GM23338 (cell line): ENCODE data around the gene SLIT1. TPM values are rescaled to one million over a fixed set of nuclear protein-coding genes. Genes with fewer than 3 reads are reported as not detected.

ENCODE experiments used
- ATAC-seq: fragments of 200-7000 bp; cut with Tn5 transposase; 3 replicates; pipeline ENCODE4 v1.9.1; 2020
- DNase-seq: peaks from one replicate; pipeline ENCODE4 v3.0.0-alpha.2; 2015; ENCODE audit warnings: low spot score
- H2AFZ ChIP-seq: fragments of 200-600 bp; sonication (generic); 2 replicates; pipeline ENCODE4 v1.8.0; 2016; ENCODE audit warnings: antibody characterized with exemption, mild to moderate bottlenecking, moderate library complexity
- H3F3A ChIP-seq: fragments of 200-600 bp; sonication (generic); replicated peaks from 2 replicates; pipeline ENCODE4 v1.8.0; 2017; ENCODE audit warnings: antibody characterized with exemption, mixed run types, low read depth
- H3K27ac ChIP-seq: fragments of 200-600 bp; sonication (generic); 2 replicates; pipeline ENCODE4 v1.6.1; 2016; ENCODE audit warnings: low read depth
- H3K27me3 ChIP-seq: fragments of 200-600 bp; sonication (generic); 2 replicates; pipeline ENCODE4 v1.8.0; 2016; ENCODE audit warnings: mild to moderate bottlenecking, mixed run types, moderate library complexity; ENCODE audit not compliant: insufficient read depth
- H3K36me3 ChIP-seq: fragments of 200-600 bp; sonication (generic); 2 replicates; pipeline ENCODE4 v1.8.0; 2016; ENCODE audit warnings: mild to moderate bottlenecking; ENCODE audit not compliant: insufficient read depth
- H3K4me1 ChIP-seq: fragments of 200-600 bp; sonication (generic); 2 replicates; pipeline ENCODE4 v1.8.0; 2016; ENCODE audit warnings: mild to moderate bottlenecking, moderate library complexity; ENCODE audit not compliant: insufficient read depth
- H3K4me2 ChIP-seq: fragments of 200-600 bp; sonication (generic); 2 replicates; pipeline ENCODE4 v1.7.1; 2017; ENCODE audit warnings: mixed run types
- H3K4me3 ChIP-seq: fragments of 200-600 bp; sonication (generic); 2 replicates; pipeline ENCODE4 v1.6.1; 2016; ENCODE audit warnings: mixed run types
- H3K79me2 ChIP-seq: fragments of 200-600 bp; sonication (generic); replicated peaks from 2 replicates; pipeline ENCODE4 v1.8.0; 2017; ENCODE audit warnings: mild to moderate bottlenecking; ENCODE audit not compliant: insufficient read depth
- H3K9me2 ChIP-seq: fragments of 200-600 bp; sonication (generic); 2 replicates; pipeline ENCODE4 v1.8.0; 2017; ENCODE audit not compliant: insufficient read depth
- H4K20me1 ChIP-seq: fragments of 200-600 bp; sonication (generic); replicated peaks from 2 replicates; pipeline ENCODE4 v1.8.0; 2017; ENCODE audit warnings: mild to moderate bottlenecking; ENCODE audit not compliant: insufficient read depth
- H3K27ac Mint-ChIP-seq: 2 replicates; pipeline ENCODE4 v1.8.0; 2020; ENCODE audit warnings: inconsistent platforms, mild to moderate bottlenecking, moderate library complexity, mixed read lengths
- H3K27me3 Mint-ChIP-seq: 3 replicates; pipeline ENCODE4 v1.8.0; 2022; ENCODE audit warnings: low read depth, mild to moderate bottlenecking, moderate library complexity, mixed read lengths, inconsistent platforms; ENCODE audit not compliant: insufficient read depth, poor library complexity
- H3K36me3 Mint-ChIP-seq: 3 replicates; pipeline ENCODE4 v1.8.0; 2021; ENCODE audit warnings: low read depth, mild to moderate bottlenecking, inconsistent platforms, moderate library complexity, mixed read lengths
- H3K4me1 Mint-ChIP-seq: 3 replicates; pipeline ENCODE4 v1.8.0; 2020; ENCODE audit warnings: mild to moderate bottlenecking, inconsistent platforms, mixed read lengths
- H3K4me3 Mint-ChIP-seq: 3 replicates; pipeline ENCODE4 v1.8.0; 2021; ENCODE audit warnings: moderate library complexity, mild to moderate bottlenecking, inconsistent platforms, mixed read lengths
- H3K9me3 Mint-ChIP-seq: 3 replicates; pipeline ENCODE4 v1.8.0; 2020; ENCODE audit warnings: moderate library complexity, mild to moderate bottlenecking, inconsistent platforms, mixed read lengths
- CREB1 ChIP-seq: fragments of 250-450 bp; sonication (Bioruptor Pico); IDR thresholded peaks from 2 replicates; pipeline ENCODE4 v1.5.0; 2020; ENCODE audit warnings: low read depth, mild to moderate bottlenecking, moderate library complexity
- CTCF ChIP-seq, 2 experiments: fragments of 200-600 bp in 1 of 2; sonication (generic) in 1 of 2; conservative IDR thresholded peaks; 2 replicates each; pipeline versions ENCODE4 v1.5.1 to v1.6.1; 2016 to 2017; ENCODE audit warnings: antibody characterized with exemption in 2 of 2, low read depth in 2 of 2, mild to moderate bottlenecking in 2 of 2, moderate library complexity in 1 of 2
- EZH2 ChIP-seq: fragments of 200-600 bp; sonication (generic); IDR thresholded peaks from one replicate; pipeline ENCODE4 v1.8.0; 2017; ENCODE audit warnings: antibody characterized with exemption, mild to moderate bottlenecking, low read depth; ENCODE audit not compliant: unreplicated experiment
- EZH2phosphoT487 ChIP-seq: fragments of 200-600 bp; sonication (generic); IDR thresholded peaks from one replicate; pipeline ENCODE4 v1.8.1; 2018; ENCODE audit warnings: antibody characterized with exemption; ENCODE audit not compliant: unreplicated experiment
- JUNB ChIP-seq: IDR thresholded peaks from one replicate; pipeline ENCODE4 v1.6.1; 2016; ENCODE audit warnings: antibody characterized with exemption; ENCODE audit not compliant: unreplicated experiment
- NANOG ChIP-seq: IDR thresholded peaks from 2 replicates; pipeline ENCODE4 v1.6.1; 2016; ENCODE audit warnings: antibody characterized with exemption, borderline replicate concordance
- POLR2AphosphoS5 ChIP-seq: IDR thresholded peaks from 2 replicates; pipeline ENCODE4 v1.6.1; 2016; ENCODE audit warnings: antibody characterized with exemption, low read depth
- STAT1 ChIP-seq: IDR thresholded peaks from one replicate; pipeline ENCODE4 v1.6.1; 2016; ENCODE audit warnings: antibody characterized with exemption; ENCODE audit not compliant: unreplicated experiment
- ZNF114 ChIP-seq: fragments of 250-450 bp; sonication (Bioruptor Pico); IDR thresholded peaks from 2 replicates; pipeline ENCODE4 v1.5.0; 2020; ENCODE audit warnings: mild to moderate bottlenecking, moderate library complexity
- ZNF331 ChIP-seq: fragments of 250-450 bp; sonication (Bioruptor Pico); IDR thresholded peaks from 2 replicates; pipeline ENCODE4 v1.5.0; 2020; ENCODE audit warnings: low read depth, mild to moderate bottlenecking, moderate library complexity
- ZNF462 ChIP-seq: fragments of 250-450 bp; sonication (Bioruptor Pico); IDR thresholded peaks from 2 replicates; pipeline ENCODE4 v1.5.0; 2020; ENCODE audit warnings: mild to moderate bottlenecking, moderate library complexity
- polyA plus RNA-seq: library from polyadenylated mRNA; unstranded; fragments of >200 nt; fragmentation: Nextera tagmentation; extraction: Ambion mirVana; gene quantifications from 2 replicates; pipeline ENCODE4 v1.2.1, GENCODE V29; 2016
- total RNA-seq: library from RNA; depleted of rRNA; stranded (reverse); fragments of >200 nt; shearing (Covaris generic); gene quantifications from 2 replicates; pipeline ENCODE4 v1.2.3, GENCODE V29; 2014
- TF ChIP-seq, protein P1 (sequence below): IDR thresholded peaks from 2 replicates; pipeline ENCODE4 v1.6.1; 2016; ENCODE audit warnings: antibody characterized with exemption
- TF ChIP-seq, protein P2 (sequence below): IDR thresholded peaks from one replicate; pipeline ENCODE4 v1.6.1; 2018; ENCODE audit warnings: antibody characterized with exemption; ENCODE audit not compliant: unreplicated experiment

The SLIT1 gene
- total and polyA plus RNA-seq, 2 experiments from 2014 or later, result 0.76 to 1.7 TPM

DNA sequence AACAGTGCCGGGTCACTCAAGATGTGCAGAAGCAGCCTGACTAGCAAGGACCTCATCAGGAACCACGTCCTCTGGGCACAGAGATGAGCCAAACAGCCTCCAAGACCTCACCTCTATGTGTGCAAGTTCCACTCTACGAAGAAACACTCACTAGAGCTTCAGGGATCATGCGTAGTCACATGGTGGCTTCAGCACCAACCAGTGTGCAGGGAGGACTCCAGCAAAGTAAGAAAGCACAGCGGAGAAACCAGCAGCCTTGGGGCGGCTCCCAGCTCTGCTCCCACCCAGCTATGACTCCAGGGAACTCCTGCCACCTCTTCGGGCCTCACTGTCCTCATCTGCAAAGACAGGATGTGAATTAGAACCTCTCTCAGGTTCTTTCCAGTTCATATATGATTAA is 58.2 kb downstream of the SLIT1 start:
- Histone ChIP-seq H2AFZ (peak overlapping the region; percentile 5; the same call in 1 of the 2 replicates), H3K9me2 (no peaks in the 10 kb centered on the region), H3K27ac (no peak overlapping the region), H3K4me1 (peaks cover 3% of the 10 kb centered on the region; the same call in 1 of the 2 replicates), H4K20me1 (no peaks in the 10 kb centered on the region), H3K36me3 (no peaks in the 10 kb centered on the region), H3K4me3 (no peak overlapping the region), H3F3A (no peaks in the 10 kb centered on the region), H3K79me2 (no peaks in the 10 kb centered on the region), H3K27me3 (no peaks in the 10 kb centered on the region), H3K4me2 (no peak overlapping the region)
- Mint-ChIP-seq H3K27ac (no peak overlapping the region), H3K36me3 (no peaks in the 10 kb centered on the region), H3K4me1 (peaks cover 6% of the 10 kb centered on the region; the same call in 2 of the 3 replicates), H3K4me3 (no peak overlapping the region), H3K27me3 (peaks cover 2% of the 10 kb centered on the region), H3K9me3 (no peaks in the 10 kb centered on the region)
- ATAC-seq (no peak), DNase-seq (no peak)
- TF ChIP-seq STAT1, result no peak
- no peak for TF ChIP-seq NANOG
- TF ChIP-seq POLR2AphosphoS5, result no peak
- TF ChIP-seq, protein P1, sequence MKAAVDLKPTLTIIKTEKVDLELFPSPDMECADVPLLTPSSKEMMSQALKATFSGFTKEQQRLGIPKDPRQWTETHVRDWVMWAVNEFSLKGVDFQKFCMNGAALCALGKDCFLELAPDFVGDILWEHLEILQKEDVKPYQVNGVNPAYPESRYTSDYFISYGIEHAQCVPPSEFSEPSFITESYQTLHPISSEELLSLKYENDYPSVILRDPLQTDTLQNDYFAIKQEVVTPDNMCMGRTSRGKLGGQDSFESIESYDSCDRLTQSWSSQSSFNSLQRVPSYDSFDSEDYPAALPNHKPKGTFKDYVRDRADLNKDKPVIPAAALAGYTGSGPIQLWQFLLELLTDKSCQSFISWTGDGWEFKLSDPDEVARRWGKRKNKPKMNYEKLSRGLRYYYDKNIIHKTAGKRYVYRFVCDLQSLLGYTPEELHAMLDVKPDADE, result no peak
- TF ChIP-seq, protein P2, sequence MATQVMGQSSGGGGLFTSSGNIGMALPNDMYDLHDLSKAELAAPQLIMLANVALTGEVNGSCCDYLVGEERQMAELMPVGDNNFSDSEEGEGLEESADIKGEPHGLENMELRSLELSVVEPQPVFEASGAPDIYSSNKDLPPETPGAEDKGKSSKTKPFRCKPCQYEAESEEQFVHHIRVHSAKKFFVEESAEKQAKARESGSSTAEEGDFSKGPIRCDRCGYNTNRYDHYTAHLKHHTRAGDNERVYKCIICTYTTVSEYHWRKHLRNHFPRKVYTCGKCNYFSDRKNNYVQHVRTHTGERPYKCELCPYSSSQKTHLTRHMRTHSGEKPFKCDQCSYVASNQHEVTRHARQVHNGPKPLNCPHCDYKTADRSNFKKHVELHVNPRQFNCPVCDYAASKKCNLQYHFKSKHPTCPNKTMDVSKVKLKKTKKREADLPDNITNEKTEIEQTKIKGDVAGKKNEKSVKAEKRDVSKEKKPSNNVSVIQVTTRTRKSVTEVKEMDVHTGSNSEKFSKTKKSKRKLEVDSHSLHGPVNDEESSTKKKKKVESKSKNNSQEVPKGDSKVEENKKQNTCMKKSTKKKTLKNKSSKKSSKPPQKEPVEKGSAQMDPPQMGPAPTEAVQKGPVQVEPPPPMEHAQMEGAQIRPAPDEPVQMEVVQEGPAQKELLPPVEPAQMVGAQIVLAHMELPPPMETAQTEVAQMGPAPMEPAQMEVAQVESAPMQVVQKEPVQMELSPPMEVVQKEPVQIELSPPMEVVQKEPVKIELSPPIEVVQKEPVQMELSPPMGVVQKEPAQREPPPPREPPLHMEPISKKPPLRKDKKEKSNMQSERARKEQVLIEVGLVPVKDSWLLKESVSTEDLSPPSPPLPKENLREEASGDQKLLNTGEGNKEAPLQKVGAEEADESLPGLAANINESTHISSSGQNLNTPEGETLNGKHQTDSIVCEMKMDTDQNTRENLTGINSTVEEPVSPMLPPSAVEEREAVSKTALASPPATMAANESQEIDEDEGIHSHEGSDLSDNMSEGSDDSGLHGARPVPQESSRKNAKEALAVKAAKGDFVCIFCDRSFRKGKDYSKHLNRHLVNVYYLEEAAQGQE, result no peak
- no peak for TF ChIP-seq ZNF331 (CRISPR knock-in tag)
- no peak for TF ChIP-seq EZH2
- no peak for TF ChIP-seq ZNF462 (CRISPR knock-in tag)
- TF ChIP-seq ZNF114 (CRISPR knock-in tag), result no peak
- no peak for TF ChIP-seq EZH2phosphoT487
- no peak for TF ChIP-seq CREB1 (CRISPR knock-in tag)
- TF ChIP-seq JUNB, result no peak
- no peak for TF ChIP-seq CTCF (conservative IDR thresholded peaks at IDR 0.05; ENCODE audit: low read depth in 2 of 2)
